Measurements from ENCODE around the gene WARS2. TPM values are rescaled to one million over a fixed set of nuclear protein-coding genes. Genes with fewer than 3 reads are reported as not detected.

Gene WARS2
- total RNA-seq, 1 experiment from 2014 or later, result 25.0 TPM

GRCh38 chr1:119048624-119049404, 91.6 kb downstream of the WARS2 start:
- Histone ChIP-seq H3K4me3 (ENCODE audit: insufficient read depth, low read depth, low read length) (no peak overlapping the region), H3K27me3 (ENCODE audit: control insufficient read depth, insufficient read depth, low read length) (no peaks in the 10 kb centered on the region), H3K36me3 (replicated peaks; ENCODE audit: control insufficient read depth, insufficient read depth, low read length) (no peaks in the 10 kb centered on the region)
- no peak for DNase-seq

DNA sequence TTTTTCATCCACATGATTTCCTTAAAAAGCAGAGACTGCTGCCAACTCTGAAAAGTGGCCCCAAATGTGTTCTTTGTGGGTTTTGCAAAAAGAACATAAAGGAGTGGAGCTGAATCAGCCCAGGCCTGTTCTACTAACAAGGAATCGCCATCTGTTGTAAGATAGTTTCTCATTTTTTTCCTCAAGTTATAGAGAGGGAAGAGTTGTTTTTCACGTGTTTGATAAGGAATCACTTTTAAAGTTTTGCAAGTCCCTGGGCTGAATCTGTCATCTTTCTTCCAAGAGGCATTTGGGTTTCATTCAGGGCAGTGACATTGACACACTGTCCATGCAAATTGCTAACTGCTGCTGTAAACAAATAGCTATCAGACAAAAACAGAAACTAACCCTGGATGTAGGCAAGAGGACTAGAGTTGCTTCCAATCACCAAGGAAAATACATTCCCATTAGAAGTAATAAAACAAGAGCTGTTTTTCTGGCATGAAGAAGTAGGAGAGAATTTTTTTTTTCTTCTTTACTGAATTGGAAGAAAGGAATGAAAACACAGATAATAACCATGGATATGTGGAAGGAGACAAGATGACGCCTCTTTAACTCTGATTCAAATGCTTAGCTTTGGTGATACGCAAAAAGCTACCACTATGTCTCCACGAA, 93.5 kb downstream of the WARS2 start:
- no peak overlapping the region for H3K4me3 ChIP-seq (ENCODE audit: insufficient read depth, low read depth, low read length)

GRCh38 chr1:119046429-119046784, 94.0 kb downstream of the WARS2 start:
- Histone ChIP-seq H3K36me3 (replicated peaks; ENCODE audit: control insufficient read depth, insufficient read depth, low read length) (no peaks in the 10 kb centered on the region), H3K4me3 (ENCODE audit: insufficient read depth, low read depth, low read length) (no peak overlapping the region), H3K27me3 (ENCODE audit: control insufficient read depth, insufficient read depth, low read length) (no peaks in the 10 kb centered on the region)
- DNase-seq, result no peak

More for the DNA sequence above, 93.5 kb downstream of the WARS2 start:
- no peak for DNase-seq
- Histone ChIP-seq H3K27me3 (ENCODE audit: control insufficient read depth, insufficient read depth, low read length) (no peaks in the 10 kb centered on the region), H3K36me3 (replicated peaks; ENCODE audit: control insufficient read depth, insufficient read depth, low read length) (no peaks in the 10 kb centered on the region)

GRCh38 chr1:119045096-119045746, 95.2 kb downstream of the WARS2 start:
- H3K4me3 ChIP-seq (ENCODE audit: insufficient read depth, low read depth, low read length), result no peak overlapping the region

DNA sequence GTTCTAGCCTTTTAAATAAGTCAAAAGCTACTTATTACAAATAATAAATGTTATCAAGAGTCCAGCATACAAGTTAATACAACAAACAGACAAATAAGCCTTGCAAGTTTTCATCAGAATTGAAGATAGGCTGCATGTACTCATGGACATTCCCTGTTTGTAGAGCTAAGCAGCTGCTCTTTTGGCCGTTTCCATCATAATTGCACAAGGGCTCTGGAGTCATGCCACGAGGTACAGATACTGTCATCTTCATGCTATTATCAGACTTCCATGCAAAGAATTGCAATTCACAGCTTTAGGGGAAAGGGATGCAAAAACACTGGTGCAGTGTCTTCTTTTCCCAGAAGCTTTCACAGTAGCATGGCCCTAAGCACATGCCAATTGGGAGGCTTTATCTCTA, 99.5 kb downstream of the WARS2 start:
- H3K4me3 ChIP-seq (ENCODE audit: insufficient read depth, low read depth, low read length), result no peak overlapping the region
- no peak for DNase-seq
- no peaks in the 10 kb centered on the region for H3K27me3 ChIP-seq (ENCODE audit: control insufficient read depth, insufficient read depth, low read length)
- H3K36me3 ChIP-seq (replicated peaks; ENCODE audit: control insufficient read depth, insufficient read depth, low read length), result no peaks in the 10 kb centered on the region

More at GRCh38 chr1:119045096-119045746, 95.2 kb downstream of the WARS2 start:
- H3K36me3 ChIP-seq (replicated peaks; ENCODE audit: control insufficient read depth, insufficient read depth, low read length), result no peaks in the 10 kb centered on the region
- no peak for DNase-seq
- H3K27me3 ChIP-seq (ENCODE audit: control insufficient read depth, insufficient read depth, low read length), result no peaks in the 10 kb centered on the region

- no peak for DNase-seq
- no peaks in the 10 kb centered on the region for H3K36me3 ChIP-seq (replicated peaks; ENCODE audit: control insufficient read depth, insufficient read depth, low read length)
- no peak overlapping the region for H3K4me3 ChIP-seq (ENCODE audit: insufficient read depth, low read depth, low read length)
- H3K27me3 ChIP-seq (ENCODE audit: control insufficient read depth, insufficient read depth, low read length), result no peaks in the 10 kb centered on the region
Observed at GRCh38 chr1:119040489-119040888, 100.0 kb downstream of the WARS2 start.

DNA sequence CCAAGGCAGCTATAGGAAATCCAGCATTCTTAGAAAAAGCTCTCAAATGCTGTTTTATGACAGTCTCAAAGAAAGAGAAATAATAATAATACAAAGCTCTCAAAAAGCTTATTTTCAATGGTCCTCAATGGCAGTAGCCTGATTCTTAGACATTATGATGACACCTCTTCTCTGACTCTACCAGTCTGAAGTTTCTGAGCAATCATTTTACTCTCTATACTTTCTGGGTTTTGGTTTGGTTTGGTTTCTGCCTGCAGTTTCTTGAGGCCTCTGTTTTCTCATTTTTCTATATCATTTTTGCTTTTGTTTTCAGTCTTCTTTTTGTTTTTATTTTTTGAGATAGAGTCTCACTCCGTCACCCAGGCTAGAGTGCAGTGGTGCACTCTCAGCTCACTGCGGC, 102.1 kb downstream of the WARS2 start:
- Histone ChIP-seq H3K36me3 (replicated peaks; ENCODE audit: control insufficient read depth, insufficient read depth, low read length) (no peaks in the 10 kb centered on the region), H3K4me3 (ENCODE audit: insufficient read depth, low read depth, low read length) (no peak overlapping the region), H3K27me3 (ENCODE audit: control insufficient read depth, insufficient read depth, low read length) (no peaks in the 10 kb centered on the region)
- DNase-seq, result no peak

DNA sequence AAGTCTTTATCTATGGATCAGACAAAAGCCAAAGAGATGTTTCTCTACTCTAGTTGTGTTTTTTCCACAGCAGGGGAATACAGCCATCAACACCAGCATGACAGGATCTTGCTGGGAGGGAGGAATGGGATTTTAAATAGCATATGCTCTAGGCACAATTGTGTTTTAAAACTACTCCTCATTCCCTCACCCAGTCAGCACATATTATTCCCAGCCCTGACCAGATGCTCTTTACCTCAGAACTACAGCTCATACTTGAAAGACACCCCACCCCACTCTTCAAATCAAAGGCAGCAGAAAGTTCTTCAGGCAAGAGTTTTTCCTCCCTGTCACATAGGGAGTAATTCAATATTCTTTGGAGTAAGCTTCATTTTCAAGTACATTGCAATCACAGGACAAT, 106.1 kb downstream of the WARS2 start:
- DNase-seq, result no peak
- no peaks in the 10 kb centered on the region for H3K27me3 ChIP-seq (ENCODE audit: control insufficient read depth, insufficient read depth, low read length)
- no peak overlapping the region for H3K4me3 ChIP-seq (ENCODE audit: insufficient read depth, low read depth, low read length)
- H3K36me3 ChIP-seq (replicated peaks; ENCODE audit: control insufficient read depth, insufficient read depth, low read length), result no peaks in the 10 kb centered on the region

DNA sequence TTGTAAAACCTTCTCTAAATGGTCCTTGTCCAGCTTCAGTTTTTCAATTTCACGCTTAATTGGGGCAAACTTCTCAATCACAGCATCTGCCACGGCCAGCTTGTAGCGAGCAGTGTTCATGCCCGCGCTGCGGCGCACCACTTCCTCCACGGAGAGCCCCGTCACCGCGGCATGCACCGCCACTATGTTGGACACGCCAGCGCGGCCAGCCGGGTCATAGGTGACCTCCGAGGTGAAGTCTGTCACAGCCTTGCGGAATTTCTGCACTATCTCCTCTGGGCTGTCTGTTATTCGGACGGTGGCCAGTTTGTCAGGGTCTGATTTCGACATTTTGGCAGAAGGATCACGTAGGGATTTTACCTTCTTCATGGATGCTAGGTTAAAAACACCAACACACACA, 107.5 kb downstream of the WARS2 start:
- no peak for DNase-seq
- no peaks in the 10 kb centered on the region for H3K27me3 ChIP-seq (ENCODE audit: control insufficient read depth, insufficient read depth, low read length)
- H3K4me3 ChIP-seq (ENCODE audit: insufficient read depth, low read depth, low read length), result no peak overlapping the region
- no peaks in the 10 kb centered on the region for H3K36me3 ChIP-seq (replicated peaks; ENCODE audit: control insufficient read depth, insufficient read depth, low read length)

GRCh38 chr1:119027759-119028158, 112.7 kb downstream of the WARS2 start:
- no peak overlapping the region for H3K4me3 ChIP-seq (ENCODE audit: insufficient read depth, low read depth, low read length)
- DNase-seq, result no peak
- H3K27me3 ChIP-seq (ENCODE audit: control insufficient read depth, insufficient read depth, low read length), result no peaks in the 10 kb centered on the region
- no peaks in the 10 kb centered on the region for H3K36me3 ChIP-seq (replicated peaks; ENCODE audit: control insufficient read depth, insufficient read depth, low read length)

DNA sequence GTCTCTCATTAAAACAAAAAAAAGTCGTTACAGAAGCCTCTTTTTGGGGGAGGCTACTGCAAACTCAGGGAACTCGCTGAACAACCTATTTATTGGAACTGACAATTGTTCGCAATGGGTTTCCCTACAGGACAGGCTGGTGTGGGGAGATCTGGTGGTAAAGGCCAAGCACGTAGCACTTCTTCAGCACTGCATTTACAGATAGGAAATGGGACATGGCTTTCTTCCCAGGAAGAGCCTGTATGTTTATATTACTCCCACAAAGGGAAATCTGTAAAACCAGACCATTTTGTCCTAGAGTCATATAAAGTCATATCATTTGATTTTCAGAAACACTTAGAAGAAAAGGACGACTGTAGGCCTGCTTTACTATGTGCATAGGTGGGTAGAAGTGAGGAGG, 113.5 kb downstream of the WARS2 start:
- Histone ChIP-seq H3K36me3 (replicated peaks; ENCODE audit: control insufficient read depth, insufficient read depth, low read length) (no peaks in the 10 kb centered on the region), H3K4me3 (ENCODE audit: insufficient read depth, low read depth, low read length) (no peak overlapping the region), H3K27me3 (ENCODE audit: control insufficient read depth, insufficient read depth, low read length) (no peaks in the 10 kb centered on the region)
- DNase-seq, result no peak

- Histone ChIP-seq H3K4me3 (ENCODE audit: insufficient read depth, low read depth, low read length) (no peak overlapping the region), H3K36me3 (replicated peaks; ENCODE audit: control insufficient read depth, insufficient read depth, low read length) (no peaks in the 10 kb centered on the region), H3K27me3 (ENCODE audit: control insufficient read depth, insufficient read depth, low read length) (no peaks in the 10 kb centered on the region; the same call in none of the 2 replicates)
- DNase-seq, result no peak
Observed at GRCh38 chr1:119015547-119015946, 124.9 kb downstream of the WARS2 start.

- no peak for DNase-seq
- H3K36me3 ChIP-seq (replicated peaks; ENCODE audit: control insufficient read depth, insufficient read depth, low read length), result no peaks in the 10 kb centered on the region
- H3K4me3 ChIP-seq (ENCODE audit: insufficient read depth, low read depth, low read length), result no peak overlapping the region
- H3K27me3 ChIP-seq (ENCODE audit: control insufficient read depth, insufficient read depth, low read length), result peaks cover 14% of the 10 kb centered on the region
Observed at GRCh38 chr1:119012383-119012782, 128.1 kb downstream of the WARS2 start.

- Histone ChIP-seq H3K27me3 (ENCODE audit: control insufficient read depth, insufficient read depth, low read length) (peaks cover 21% of the 10 kb centered on the region), H3K4me3 (ENCODE audit: insufficient read depth, low read depth, low read length) (no peak overlapping the region), H3K36me3 (replicated peaks; ENCODE audit: control insufficient read depth, insufficient read depth, low read length) (no peaks in the 10 kb centered on the region)
- no peak for DNase-seq
Observed at GRCh38 chr1:119011706-119012105, 128.7 kb downstream of the WARS2 start.

GRCh38 chr1:119011116-119011515, 129.3 kb downstream of the WARS2 start:
- Histone ChIP-seq H3K36me3 (replicated peaks; ENCODE audit: control insufficient read depth, insufficient read depth, low read length) (no peaks in the 10 kb centered on the region), H3K4me3 (ENCODE audit: insufficient read depth, low read depth, low read length) (no peak overlapping the region), H3K27me3 (ENCODE audit: control insufficient read depth, insufficient read depth, low read length) (peaks cover 27% of the 10 kb centered on the region)
- no peak for DNase-seq

Data from H7 (cell line).